GM12874 (cell line): ENCODE results near the gene PCDHGA4.
A peak's percentile ranks its signal among the peaks of the same experiment; 100 is the strongest.

Experiments used
- TF ChIP-seq, protein P1 (sequence below): IDR thresholded peaks from 2 replicates; pipeline ENCODE4 v1.5.1; 2011; ENCODE audit warnings: low read depth, mild to moderate bottlenecking, control low read depth, low read length, moderate library complexity; ENCODE audit not compliant: insufficient read depth

The PCDHGA4 gene

DNA sequence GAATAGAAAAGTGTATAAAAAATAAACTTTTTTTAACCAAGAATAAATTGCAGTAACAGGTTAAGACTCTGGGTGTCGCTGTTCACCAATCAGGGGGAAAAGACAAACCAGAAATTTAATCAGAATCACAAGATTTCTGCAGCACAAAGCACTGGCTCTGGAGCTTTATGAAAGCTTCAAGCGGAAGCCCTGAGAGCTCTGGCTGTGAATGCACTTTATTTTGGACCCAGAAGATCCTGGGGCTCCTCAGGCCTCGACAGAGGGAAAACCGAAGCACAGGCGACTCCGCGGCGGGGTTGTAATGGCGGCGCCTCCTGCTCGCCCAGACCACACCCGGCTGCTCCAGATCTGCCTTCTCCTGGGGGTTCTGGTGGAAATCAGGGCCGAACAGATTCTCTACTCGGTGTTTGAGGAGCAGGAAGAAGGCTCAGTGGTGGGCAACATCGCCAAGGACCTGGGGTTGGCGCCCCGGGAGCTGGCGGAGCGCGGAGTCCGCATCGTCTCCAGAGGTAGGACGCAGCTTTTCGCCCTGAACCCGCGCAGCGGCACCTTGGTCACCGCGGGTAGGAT lies at the start of gene PCDHGA4:
TSS of gene PCDHGA4 (plus strand) at position 122 of the 570 bp plus-strand sequence. CDS start at position 209, 87 bp downstream.
- TF ChIP-seq, protein P1, sequence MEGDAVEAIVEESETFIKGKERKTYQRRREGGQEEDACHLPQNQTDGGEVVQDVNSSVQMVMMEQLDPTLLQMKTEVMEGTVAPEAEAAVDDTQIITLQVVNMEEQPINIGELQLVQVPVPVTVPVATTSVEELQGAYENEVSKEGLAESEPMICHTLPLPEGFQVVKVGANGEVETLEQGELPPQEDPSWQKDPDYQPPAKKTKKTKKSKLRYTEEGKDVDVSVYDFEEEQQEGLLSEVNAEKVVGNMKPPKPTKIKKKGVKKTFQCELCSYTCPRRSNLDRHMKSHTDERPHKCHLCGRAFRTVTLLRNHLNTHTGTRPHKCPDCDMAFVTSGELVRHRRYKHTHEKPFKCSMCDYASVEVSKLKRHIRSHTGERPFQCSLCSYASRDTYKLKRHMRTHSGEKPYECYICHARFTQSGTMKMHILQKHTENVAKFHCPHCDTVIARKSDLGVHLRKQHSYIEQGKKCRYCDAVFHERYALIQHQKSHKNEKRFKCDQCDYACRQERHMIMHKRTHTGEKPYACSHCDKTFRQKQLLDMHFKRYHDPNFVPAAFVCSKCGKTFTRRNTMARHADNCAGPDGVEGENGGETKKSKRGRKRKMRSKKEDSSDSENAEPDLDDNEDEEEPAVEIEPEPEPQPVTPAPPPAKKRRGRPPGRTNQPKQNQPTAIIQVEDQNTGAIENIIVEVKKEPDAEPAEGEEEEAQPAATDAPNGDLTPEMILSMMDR = peak; percentile 34

DNA sequence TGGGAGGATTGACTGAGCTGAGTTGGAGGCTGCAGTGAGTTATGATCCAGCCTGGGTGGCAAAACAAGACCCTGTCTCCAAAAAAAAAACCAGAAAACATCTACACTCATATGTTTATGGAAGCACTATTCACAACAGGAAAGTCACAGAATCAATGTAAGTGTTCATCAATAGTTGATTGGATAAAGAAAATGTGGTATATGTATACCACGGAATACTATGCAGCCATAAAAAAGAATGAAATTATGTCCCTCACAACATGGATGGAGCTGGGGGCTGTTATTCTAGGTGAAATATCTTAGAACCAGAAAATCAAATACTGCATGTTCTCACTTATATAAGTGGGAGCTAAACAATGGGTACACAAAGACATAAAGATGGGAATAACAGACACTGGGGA lies 48.2 kb upstream of the PCDHGA4 start:
- TF ChIP-seq, protein P1 = no peak

DNA sequence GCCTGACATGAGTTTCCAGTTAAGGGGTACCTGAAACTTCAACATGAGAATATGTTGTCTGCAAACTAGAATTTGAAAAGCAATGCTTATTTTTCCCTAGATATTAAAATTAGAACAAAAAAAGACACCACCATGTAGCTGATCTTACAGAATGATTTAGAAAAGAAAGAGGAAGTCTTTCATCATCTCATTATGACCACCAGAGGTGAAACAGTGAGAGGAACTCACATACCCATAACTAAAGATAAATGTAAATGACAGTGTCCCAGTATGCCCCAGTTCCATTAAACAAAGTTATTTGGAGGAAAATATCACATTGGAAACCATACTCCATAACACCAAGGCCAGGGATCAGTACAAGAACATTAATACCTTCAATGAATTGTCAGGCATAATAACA lies 41.1 kb upstream of the PCDHGA4 start:
- TF ChIP-seq, protein P1 = no peak

DNA sequence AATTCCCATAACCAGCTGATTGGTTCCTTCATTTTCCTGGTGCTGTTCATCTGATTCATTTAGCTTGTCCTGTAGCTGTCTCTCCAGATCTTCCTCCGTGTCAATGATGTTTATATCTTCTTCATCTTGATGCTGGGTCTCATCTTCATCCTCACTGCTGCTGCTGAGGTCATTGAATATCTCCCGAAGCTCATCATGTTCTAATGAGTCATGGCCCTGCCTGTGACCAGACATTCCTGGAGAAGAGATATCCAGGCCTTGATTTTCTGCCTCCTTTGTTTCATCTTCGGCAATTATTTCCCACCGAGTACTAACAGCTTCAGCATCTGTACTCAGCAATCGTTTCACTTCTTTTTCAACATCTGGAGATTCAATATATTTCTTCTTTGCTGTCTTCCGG lies 35.6 kb upstream of the PCDHGA4 start:
- TF ChIP-seq, protein P1 = no peak

DNA sequence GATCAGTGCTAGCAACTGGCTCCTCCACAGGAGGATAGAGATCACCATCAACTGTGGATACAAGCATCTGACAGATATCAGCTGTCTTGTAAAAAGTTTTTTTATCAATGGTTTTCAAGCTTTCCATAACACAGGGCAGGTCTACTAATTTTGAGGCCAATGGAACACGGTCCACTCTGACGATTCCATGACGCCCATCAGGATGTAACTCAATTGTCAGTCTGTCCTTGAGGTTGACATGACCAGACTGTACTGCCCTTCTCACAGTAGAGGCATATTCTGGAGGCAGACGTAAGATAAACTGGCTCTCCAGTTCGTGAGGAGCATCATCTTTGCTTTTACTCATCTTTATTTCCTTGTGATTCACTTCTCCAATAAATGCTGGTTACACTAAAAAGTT lies 35.1 kb upstream of the PCDHGA4 start:
- TF ChIP-seq, protein P1 = no peak

DNA sequence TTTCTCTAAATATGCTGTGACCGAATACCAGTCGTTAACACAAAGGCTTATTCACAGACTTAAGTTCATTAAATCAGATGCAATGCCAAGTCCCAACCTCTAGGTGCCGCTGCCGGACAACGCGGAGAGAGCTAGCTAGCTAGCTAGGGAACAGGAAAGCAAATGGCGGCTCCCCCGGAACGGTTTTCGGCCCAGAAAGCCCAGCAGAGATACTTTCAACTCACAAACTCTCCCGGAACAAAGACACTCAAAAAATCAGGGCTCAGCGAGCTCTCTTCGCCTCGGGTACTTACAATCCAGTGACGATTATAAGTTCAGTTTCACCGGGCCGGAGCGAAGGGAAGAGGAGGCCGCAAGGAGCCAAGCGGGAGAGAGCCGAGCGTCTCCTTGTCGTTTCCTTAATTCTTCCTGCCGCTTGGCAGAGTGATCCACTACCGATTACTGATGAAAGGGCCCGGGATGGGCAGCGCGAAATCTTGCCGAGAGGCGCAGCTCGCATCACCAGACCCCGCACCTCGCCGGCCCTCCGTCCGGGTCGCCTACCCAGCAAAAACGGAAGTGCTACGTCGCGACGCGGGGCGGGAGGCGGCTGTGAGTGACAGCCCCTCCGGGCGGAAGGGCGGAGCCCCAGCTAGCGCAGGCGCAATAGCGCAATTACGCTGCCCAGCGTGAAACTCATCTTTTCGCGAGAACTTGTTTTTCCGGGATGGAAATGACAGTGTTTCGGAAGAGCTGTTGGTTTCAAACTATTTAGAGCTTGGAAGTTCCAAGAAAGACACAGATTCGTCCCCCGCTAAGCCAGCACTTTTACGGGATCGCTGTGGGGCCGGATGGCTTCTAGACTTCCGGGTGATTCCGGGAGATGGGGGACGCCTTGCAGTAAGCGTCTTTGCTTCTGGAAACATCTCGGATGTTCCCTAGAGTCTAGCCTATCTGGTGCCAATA lies 34.3 kb upstream of the PCDHGA4 start, which contains the start of gene TAF7:
TSS of gene TAF7 (minus strand) at position 560 of the 945 bp plus-strand sequence. CDS start 740 bp downstream, outside the sequence.
- TF ChIP-seq, protein P1 = peak; percentile 80

DNA sequence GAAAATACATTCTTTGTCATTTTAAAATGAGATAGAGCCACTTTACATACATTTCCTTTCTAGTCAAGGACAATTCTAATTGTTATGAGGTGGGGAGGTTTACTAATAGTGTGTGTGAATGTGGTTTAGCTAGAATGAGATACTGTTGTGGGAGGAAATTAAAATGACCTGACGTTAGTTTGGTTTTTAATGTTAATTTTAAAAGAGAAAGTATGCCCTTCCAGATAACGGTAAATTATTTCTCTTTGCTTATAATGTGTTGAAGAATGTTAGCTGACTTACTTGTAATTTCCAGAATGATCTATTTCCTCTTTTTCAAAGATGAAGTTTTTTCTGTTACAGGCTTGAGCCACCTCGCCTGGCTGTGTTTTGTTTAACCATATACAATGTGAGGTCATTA lies 32.6 kb upstream of the PCDHGA4 start:
- TF ChIP-seq, protein P1 = no peak
